ENCODE measurements around the gene RRAS2.
A peak's percentile ranks its signal among the peaks of the same experiment; 100 is the strongest.
"Not testable (repeated sequence)": the region's sequence is repeated elsewhere in the genome, so short reads cannot be mapped to it uniquely, and the experiment has no call there.

The RRAS2 gene

DNA sequence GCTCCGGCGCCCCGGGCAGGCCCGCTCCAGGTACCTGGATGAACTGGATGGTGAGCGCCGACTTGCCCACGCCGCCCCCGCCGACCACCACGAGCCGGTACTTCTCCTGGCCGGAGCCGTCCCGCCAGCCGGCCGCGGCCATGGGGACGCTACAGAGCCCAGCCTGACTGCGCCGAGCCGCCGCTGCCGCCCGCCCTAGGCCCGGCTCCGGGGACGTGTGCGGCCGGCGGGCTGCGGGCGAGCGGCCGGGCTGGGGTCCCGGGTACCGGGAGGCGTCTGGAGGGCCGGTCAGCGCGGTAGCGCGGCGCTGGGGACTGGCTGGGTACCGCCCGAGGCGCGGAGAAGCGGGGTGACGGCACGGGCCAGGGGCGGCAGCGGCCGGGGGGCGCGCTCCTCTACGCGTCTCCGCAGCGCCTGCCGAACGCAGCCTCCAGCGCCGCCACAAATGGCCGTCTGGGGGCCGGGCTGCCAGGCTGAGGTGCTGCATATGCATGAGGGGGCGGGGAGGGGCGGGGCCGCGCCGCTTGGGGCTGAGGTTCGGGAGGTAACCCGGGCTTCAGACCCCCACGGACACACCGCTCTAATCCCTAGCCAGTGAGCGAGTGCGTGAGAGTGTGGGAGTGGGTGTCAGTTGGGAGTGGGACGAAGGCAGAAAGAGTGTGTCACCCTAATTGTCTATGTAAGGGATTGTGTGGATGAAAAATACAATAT, at the start of gene RRAS2:
TSS of gene RRAS2 (minus strand) at position 455 of the 711 bp plus-strand sequence. CDS start at position 142, 313 bp downstream.
- peak; percentile 81 for DNase-seq

DNA sequence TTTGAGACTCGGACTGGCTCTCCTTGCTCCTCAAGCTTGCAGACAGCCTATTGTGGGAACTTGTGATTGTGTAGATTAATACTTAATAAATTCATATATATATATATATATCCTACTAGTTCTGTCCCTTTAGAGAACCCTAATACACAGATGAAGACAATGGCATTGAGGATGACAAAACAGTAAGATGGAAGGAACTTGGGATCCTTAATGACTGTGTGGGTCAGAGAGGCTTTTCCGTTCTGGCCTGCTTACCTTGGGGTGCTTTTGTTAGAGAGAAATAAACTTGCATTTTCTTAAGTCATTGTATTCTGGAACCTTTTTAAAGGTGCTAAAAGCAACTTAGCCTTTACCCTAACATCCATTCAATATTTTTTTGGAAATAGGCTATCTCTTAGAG, 49.6 kb upstream of the RRAS2 start:
- DNase-seq: no peak

DNA sequence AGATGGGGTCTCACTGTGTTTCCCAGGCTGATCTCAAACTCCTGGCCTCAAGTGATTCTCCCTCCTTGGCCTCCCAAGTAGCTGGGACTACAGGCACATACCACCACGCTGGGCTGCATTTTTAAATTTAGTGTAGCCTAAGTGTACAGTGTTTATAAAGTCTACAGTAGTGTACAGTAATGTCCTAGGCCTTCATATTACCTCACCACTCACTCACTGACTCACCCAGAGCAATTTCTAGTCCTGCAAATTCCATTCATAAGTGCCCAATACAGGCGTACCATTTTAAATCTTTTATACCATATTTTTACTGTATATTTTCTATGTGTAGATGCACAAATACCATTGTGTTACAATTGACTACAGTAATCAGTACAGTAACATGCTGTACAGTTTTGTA, 47.1 kb upstream of the RRAS2 start:
- peak; percentile 71 for DNase-seq

GRCh38 chr11:14403528-14403927, 44.5 kb upstream of the RRAS2 start:
- DNase-seq: not testable (repeated sequence)

GRCh38 chr11:14399087-14399486, 40.1 kb upstream of the RRAS2 start:
- DNase-seq: no peak

- no peak for DNase-seq
Measured at GRCh38 chr11:14396273-14396672, 37.3 kb upstream of the RRAS2 start.

DNA sequence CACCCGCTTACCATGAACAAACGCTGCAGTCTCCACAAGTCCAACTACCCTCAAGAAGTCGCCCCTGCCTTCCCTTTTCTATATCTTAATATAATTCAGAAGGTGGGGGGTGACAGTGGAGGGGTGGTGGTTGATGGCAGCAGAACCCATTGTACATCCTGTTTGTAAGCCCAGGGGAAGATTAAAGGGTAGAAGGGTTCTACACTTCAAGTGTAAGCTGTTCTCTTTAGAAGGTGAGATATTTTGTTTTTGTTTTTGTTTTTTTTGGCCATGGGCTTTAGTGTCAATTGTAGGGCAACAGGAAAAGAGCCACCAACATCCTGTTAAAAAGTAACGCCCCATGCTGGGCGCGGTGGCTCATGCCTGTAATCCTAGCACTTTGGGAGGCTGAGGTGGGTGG, 34.9 kb upstream of the RRAS2 start:
- DNase-seq: no peak

DNA sequence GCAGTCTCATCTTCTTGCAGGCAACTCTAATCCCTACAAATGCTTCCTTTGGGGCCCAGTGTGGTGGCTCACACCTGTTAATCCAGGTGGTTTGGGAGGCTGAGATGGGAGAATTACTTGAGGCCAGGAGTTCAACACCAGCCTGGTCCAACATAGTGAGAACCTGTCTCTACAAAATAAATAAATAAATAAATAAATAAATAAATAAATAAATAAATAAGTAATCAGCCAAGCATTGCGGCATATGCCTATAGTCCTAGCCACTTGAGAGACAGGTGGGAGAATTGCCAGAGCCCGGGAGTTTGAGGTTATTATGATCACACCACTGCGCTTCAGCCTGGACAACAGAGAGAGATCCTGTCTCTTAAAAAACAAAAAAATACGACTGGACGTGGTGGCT, 34.1 kb upstream of the RRAS2 start:
- DNase-seq: no peak

GRCh38 chr11:14390669-14391068, 31.7 kb upstream of the RRAS2 start:
- DNase-seq: no peak

DNA sequence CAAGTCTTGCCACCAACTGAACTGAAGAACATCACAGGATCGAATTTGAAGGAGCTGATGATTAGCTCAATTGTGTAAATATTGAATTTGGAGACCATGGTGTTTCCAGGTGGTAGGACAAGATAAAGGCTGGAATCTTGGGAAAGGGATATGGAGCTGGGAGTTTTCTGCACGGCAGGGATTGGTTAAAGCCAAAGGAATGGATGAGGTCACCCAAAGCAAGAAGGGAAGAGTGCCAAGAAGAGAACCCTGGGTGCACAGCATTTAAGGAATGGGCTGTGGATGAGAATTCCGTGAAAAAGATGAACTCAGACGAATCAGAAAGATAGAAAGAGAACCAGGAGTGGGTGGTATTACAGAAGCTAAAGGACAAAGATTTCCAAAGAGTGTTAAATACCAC, 29.4 kb upstream of the RRAS2 start:
- peak; percentile 54 for DNase-seq

GRCh38 chr11:14386895-14387480, 28.0 kb upstream of the RRAS2 start:
- peak; percentile 84 for DNase-seq

DNA sequence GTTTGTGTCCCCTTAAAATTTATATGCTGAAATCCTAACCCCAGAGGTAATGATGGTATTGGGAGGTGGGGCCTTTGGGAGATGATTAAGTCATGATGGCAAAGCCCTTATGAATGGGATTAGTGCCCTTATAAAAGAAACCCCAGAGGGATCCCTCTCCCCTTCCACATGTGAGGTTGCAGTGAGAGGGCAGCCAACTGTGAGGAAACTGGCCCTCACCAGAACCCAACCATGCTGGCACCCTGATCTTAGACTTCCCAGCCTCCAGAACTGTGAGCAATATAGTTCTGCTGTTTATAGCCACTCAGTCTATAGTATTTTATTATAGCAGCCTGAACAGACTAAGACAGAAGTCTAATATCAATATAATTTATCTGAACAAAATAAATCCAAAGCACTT, 27.1 kb upstream of the RRAS2 start:
- DNase-seq: no peak

DNA sequence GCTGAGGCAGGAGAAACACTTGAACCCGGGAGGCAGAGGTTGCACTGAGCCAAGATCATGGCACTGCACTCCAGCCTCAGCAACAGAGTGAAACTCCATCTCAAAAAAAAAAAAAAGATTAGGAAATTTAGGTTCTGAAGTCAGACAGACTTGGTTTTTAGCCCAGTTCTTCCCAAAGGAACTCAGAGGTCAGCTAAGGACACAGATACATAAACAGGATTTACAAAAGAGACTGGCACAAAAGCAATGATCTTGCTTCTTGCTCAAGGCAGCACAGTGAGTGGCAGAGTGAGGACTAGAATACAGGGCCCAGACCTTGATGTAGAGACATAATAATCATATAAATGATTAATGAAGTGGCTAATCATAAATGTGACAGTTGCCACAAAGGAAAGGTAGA, 25.4 kb upstream of the RRAS2 start:
- peak; percentile 39 for DNase-seq

- no peak for DNase-seq
Measured at GRCh38 chr11:14381968-14382367, 23.0 kb upstream of the RRAS2 start.

DNA sequence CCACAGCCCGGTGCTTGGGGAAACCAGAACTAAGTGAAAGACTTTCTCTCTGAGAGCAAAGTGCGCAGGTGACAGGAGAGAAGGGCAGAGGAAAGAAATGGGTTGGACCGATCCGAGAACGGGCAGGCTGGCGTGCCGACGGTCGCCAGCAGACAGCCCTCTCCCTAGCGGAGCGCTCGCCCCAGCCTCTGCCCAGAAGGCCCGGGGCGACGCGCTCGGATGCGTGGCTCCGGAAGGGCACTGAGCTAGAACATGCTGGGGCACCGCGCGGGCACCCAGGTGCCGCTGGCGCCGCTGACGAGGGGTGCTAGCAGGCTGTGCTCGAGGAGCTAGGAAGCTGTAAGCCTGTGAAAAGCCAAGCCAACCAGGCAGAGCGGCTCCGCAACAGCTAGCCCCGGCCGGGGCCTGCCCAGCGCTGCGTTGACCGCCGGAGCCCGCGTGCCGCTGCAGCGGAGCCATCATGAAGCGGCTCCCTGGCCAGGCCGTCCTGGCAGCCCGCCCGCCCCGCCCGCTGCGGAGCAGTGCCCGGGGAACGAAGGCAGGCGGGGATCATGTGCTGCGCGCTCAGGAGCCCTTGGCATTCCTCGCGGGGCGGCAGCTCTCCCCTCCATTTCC, 22.1 kb upstream of the RRAS2 start:
- peak; percentile 49 for DNase-seq

DNA sequence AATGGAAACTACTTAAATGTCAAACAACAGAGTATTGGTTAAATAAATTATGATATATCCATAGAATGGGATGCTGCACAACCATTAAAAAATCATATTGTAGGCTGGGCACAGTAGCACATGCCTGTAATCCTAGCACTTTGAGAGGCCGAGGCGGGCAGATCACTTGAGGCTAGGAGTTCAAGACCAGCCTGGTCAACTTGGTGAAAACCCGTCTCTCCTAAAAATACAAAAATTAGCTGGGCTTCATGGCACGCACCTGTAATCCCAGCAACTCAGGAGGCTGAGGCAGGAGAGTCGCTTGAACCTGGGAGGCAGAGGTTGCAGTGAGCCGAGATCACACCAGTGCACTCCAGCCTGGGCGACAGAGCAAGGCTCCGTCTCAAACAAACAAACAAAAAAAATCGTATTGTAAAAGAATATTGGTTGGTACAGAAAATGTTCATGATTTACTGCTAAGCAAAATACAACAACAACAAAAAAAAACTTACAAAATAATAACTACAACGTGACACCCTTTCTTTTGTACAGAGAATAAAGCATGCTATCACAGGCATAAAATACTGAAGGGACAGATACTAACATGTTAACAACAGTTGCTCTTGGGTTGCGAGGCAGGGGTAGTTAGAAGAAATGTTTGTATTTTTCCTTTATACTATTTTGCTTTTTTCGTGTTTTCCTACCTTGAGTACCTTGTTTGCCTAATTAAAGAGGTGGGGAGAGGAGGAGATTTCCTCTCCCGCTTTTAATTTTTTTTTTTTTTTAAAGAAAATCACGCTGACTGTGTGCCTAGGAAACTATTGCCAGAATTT, 21.3 kb upstream of the RRAS2 start:
- DNase-seq: no peak

DNA sequence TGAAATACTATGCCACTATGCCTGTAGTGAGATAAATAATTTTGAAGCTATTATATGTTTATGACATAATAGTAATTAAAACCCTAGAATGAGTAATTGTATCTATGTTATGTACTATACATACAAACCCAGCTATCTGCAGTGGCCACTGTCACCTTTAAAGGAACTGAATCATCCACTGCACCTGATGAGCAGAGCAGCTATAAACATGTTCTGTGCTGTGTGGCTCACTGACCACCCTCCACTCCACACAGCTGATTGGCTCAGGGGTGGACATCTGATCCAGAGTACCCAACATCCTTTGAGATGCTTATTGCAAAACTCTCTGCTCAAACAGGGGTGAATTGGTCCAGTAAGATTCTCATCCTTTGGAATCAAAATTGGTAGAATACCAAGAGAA, 19.2 kb upstream of the RRAS2 start:
- DNase-seq: no peak

GRCh38 chr11:14376920-14377319, 17.9 kb upstream of the RRAS2 start:
- no peak for DNase-seq

DNA sequence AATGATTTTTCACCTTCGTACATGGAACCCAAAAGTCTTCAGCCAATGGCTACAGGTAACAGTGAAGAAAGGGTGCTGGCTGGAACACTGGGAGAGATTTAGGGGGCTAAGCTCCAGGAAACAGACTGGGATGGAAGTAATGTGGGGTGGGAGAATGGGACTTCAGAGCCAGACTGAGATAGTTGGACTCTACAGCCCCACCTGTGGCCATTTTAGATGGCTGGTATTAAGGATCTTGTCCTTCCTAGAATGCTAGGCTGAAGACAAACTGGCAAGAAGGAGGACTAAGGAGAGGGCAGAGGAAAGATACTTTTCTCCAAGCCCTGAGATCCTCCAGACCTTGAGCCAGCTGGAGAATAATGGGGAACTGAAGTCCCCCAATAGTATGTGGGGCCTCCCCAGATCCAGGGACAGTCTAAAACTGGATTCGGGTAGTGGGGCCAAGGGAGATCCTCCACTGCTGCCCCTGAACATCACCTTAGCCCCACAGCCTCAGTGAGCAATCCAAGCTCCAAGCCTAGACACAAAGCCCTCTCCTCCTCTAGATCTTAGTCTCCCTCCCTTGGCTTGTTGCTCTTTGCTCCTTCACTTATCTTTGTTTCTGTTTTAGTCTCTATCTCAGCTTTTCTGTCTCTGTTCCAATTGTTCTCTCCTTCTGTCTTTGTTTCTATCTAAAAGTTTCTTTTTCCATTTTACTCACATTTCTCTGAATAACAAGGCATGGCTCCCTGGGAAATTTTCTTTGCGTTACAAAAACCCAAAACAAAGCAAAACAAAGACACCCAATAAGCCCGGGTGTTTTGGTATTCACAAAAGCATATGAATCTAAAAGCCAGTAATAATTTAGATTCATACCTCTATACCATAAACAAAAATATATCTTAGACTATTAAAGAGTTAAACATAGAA, 16.2 kb upstream of the RRAS2 start:
- no peak for DNase-seq

- DNase-seq: peak; percentile 66
Measured at GRCh38 chr11:14373941-14374646, 15.1 kb upstream of the RRAS2 start.

- no peak for DNase-seq
Measured at GRCh38 chr11:14372011-14372410, 13.0 kb upstream of the RRAS2 start.

DNA sequence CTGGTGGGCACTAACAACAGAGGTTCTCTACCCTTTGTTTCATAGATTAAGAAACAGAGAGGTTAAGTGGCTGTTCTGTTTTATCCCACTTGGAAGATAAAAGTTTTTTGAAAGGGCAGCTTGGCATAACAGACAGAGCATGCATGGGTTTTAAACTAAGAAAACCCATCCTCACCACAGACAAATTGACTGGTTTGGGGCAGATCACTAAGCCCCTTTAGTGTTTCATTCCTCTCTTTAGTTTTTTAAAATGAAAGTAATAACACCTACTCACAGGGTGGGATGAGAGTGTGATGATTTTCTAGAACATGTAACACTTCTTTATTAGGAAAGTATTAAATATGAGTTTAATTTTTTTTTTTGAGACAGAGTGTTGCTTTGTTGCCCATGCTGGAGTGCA, 12.3 kb upstream of the RRAS2 start:
- DNase-seq: no peak

Data from fibroblast of skin of right biceps (primary cell).